Astrocyte (in vitro differentiated cells and primary cell): ENCODE data around the gene BTBD2.

Experiments
- CTCF ChIP-seq: IDR thresholded peaks from 2 replicates; pipeline ENCODE4 v1.5.1; 2011; ENCODE audit warnings: low read depth, mild to moderate bottlenecking, inconsistent platforms, low read length, moderate library complexity; ENCODE audit not compliant: insufficient read depth
- EZH2 ChIP-seq: IDR thresholded peaks from 2 replicates; pipeline ENCODE4 v1.6.1; 2012; ENCODE audit warnings: mild to moderate bottlenecking, low read length, inconsistent platforms; ENCODE audit not compliant: insufficient read depth

- TF ChIP-seq EZH2 (no peak), CTCF (no peak)
Observed at GRCh38 chr19:2033825-2034159, 18.3 kb upstream of the BTBD2 start.
